ENCODE measurements around the gene CCDC121. TPM values are rescaled to one million over a fixed set of nuclear protein-coding genes. Genes with fewer than 3 reads are reported as not detected.

CCDC121 gene
- total RNA-seq, 4 donors from 2014 or later: 1.2 to 8.0 (median 3.2) TPM

DNA sequence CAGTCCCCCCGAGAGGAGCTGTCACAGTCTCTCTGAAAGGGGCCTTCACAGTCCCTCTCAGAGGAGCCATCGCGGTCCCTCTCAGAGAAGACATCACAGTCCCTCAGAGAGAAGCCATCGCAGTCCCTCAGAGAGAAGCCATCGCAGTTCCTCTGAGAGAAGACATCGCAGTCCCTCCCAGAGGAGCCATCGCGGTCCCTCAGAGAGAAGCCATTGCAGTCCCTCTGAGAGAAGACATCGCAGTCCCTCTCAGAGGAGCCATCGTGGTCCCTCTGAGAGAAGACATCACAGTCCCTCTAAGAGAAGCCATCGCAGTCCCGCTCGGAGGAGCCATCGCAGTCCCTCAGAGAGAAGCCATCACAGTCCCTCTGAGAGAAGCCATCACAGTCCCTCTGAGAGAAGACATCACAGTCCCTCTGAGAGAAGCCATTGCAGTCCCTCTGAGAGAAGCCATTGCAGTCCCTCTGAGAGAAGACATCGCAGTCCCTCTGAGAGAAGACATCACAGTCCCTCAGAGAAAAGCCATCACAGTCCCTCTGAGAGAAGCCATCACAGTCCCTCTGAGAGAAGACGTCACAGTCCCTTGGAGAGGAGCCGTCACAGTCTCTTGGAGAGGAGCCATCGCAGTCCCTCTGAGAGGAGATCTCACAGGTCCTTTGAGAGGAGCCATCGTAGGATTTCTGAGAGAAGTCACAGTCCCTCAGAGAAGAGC, 47.2 kb downstream of the CCDC121 start:
- no peak for TF ChIP-seq CTCF (IDR thresholded peaks at IDR 0.05)
- ATAC-seq (ENCODE audit: low FRiP score): no peak
- no peak for DNase-seq (ENCODE audit: low spot score)

Small RNAs within 50 kb of the gene (small RNA-seq; reads per million reads assigned to genes)
- gene RF00340: not detected

Other genes with a start within 250 kb of the CCDC121 start
- gene ZNF513, start 248.3 kb downstream of the CCDC121 start, total RNA-seq: 10 to 100 TPM in 2 of 4 donors, 1 to 10 TPM in 2; 8.2 to 17.2 (median 11.1) TPM
- gene PPM1G, start 219.4 kb downstream of the CCDC121 start, total RNA-seq: 10 to 100 TPM; 44.6 to 71.9 (median 60.4) TPM
- gene NRBP1, start 200.4 kb downstream of the CCDC121 start, total RNA-seq: 10 to 100 TPM; 65.6 to 75.5 (median 71.8) TPM
- gene KRTCAP3, start 186.6 kb downstream of the CCDC121 start, total RNA-seq: 1 to 10 TPM in 2 of 4 donors, under 1 TPM in 1, not detected in 1; 0.75 to 1.8 (median 1.3) TPM
- gene IFT172, start 139.3 kb downstream of the CCDC121 start, total RNA-seq: 10 to 100 TPM; 13.6 to 40.5 (median 32.4) TPM
- gene FNDC4, start 133.8 kb downstream of the CCDC121 start, total RNA-seq: 10 to 100 TPM; 24.0 to 82.0 (median 52.2) TPM
- 1 to 10 TPM in 3 of 4 donors, under 1 TPM in 1; 0.56 to 1.7 (median 1.4) TPM for gene GCKR, start 132.2 kb downstream of the CCDC121 start, total RNA-seq
- gene ZNF512, start 46.0 kb downstream of the CCDC121 start, total RNA-seq: 10 to 100 TPM; 15.6 to 74.2 (median 20.2) TPM
- 10 to 100 TPM; 21.0 to 32.5 (median 24.9) TPM for gene GPN1, start within 50 bp of the CCDC121 start, total RNA-seq
- 10 to 100 TPM; 24.9 to 32.9 (median 28.0) TPM for gene SUPT7L, start 34.6 kb upstream of the CCDC121 start, total RNA-seq
- gene SLC4A1AP, start 34.9 kb upstream of the CCDC121 start, total RNA-seq: 10 to 100 TPM; 16.1 to 24.1 (median 20.4) TPM
- gene MRPL33, start 142.7 kb upstream of the CCDC121 start, total RNA-seq: 100 to 1,000 TPM; 109 to 130 (median 116) TPM

All from omental fat pad (tissue), 4 donors.